H9 (cell line): ENCODE data around the gene TBC1D8. TPM values are rescaled to one million over a fixed set of nuclear protein-coding genes. Genes with fewer than 3 reads are reported as not detected.

Experiments
- DNase-seq: peaks from one replicate; pipeline ENCODE4 v3.0.0-alpha.2; 2017
- H2AFZ ChIP-seq: one replicate; pipeline ENCODE4 v1.6.1; 2013; ENCODE audit warnings: mild to moderate bottlenecking, low read length, control low read depth, moderate library complexity
- H2AK5ac ChIP-seq: 2 replicates; pipeline ENCODE4 v1.6.1; 2013; ENCODE audit warnings: low read length, control low read depth, mixed read lengths; ENCODE audit not compliant: insufficient read length
- H2BK120ac ChIP-seq: one replicate; pipeline ENCODE4 v1.6.1; 2013; ENCODE audit warnings: low read depth, mild to moderate bottlenecking, low read length, control low read depth, inconsistent platforms; ENCODE audit not compliant: poor library complexity, severe bottlenecking
- H2BK12ac ChIP-seq: 2 replicates; pipeline ENCODE4 v1.6.1; 2013; ENCODE audit warnings: low read length, control low read depth, mixed read lengths, low read depth; ENCODE audit not compliant: insufficient read length
- H2BK15ac ChIP-seq: 2 replicates; pipeline ENCODE4 v1.6.1; 2013; ENCODE audit warnings: low read depth, low read length, control low read depth
- H2BK20ac ChIP-seq: one replicate; pipeline ENCODE4 v1.6.1; 2013; ENCODE audit warnings: low read depth, mild to moderate bottlenecking, low read length, control low read depth, inconsistent platforms; ENCODE audit not compliant: poor library complexity, severe bottlenecking
- H2BK5ac ChIP-seq: 2 replicates; pipeline ENCODE4 v1.6.1; 2013; ENCODE audit warnings: low read length, control low read depth, mixed read lengths; ENCODE audit not compliant: insufficient read length
- H3K14ac ChIP-seq: 2 replicates; pipeline ENCODE4 v1.6.1; 2013; ENCODE audit warnings: low read length, control low read depth; ENCODE audit not compliant: insufficient read depth
- H3K18ac ChIP-seq: 2 replicates; pipeline ENCODE4 v1.6.1; 2013; ENCODE audit warnings: low read depth, mild to moderate bottlenecking, mixed read lengths, low read length, control low read depth; ENCODE audit not compliant: insufficient read length
- H3K23ac ChIP-seq: 2 replicates; pipeline ENCODE4 v1.6.1; 2013; ENCODE audit warnings: low read length, control low read depth, mixed read lengths, low read depth; ENCODE audit not compliant: insufficient read length
- H3K23me2 ChIP-seq: 2 replicates; pipeline ENCODE4 v1.6.1; 2013; ENCODE audit warnings: low read depth, mild to moderate bottlenecking, mixed read lengths, low read length, control low read depth; ENCODE audit not compliant: insufficient read length, poor library complexity, severe bottlenecking
- H3K27ac ChIP-seq: 2 replicates; pipeline ENCODE4 v1.5.1; 2013; ENCODE audit warnings: low read length, control low read depth, mixed read lengths, low read depth; ENCODE audit not compliant: insufficient read length
- H3K27me3 ChIP-seq: 2 replicates; pipeline ENCODE4 v1.6.1; 2013; ENCODE audit warnings: low read length, control low read depth, inconsistent platforms; ENCODE audit not compliant: insufficient read depth
- H3K4ac ChIP-seq: 2 replicates; pipeline ENCODE4 v1.6.1; 2013; ENCODE audit warnings: low read depth, mild to moderate bottlenecking, control low read depth, inconsistent platforms, low read length, moderate library complexity
- H3K4me1 ChIP-seq: 2 replicates; pipeline ENCODE4 v1.6.1; 2013; ENCODE audit warnings: low read length, control low read depth, inconsistent platforms; ENCODE audit not compliant: insufficient read depth
- H3K4me2 ChIP-seq: 2 replicates; pipeline ENCODE4 v1.6.1; 2013; ENCODE audit warnings: low read length, control low read depth, mixed read lengths; ENCODE audit not compliant: insufficient read length, insufficient read depth
- H3K56ac ChIP-seq: 2 replicates; pipeline ENCODE4 v1.6.1; 2013; ENCODE audit warnings: low read depth, mild to moderate bottlenecking, mixed read lengths, low read length, control low read depth; ENCODE audit not compliant: insufficient read length
- H3K79me1 ChIP-seq: 2 replicates; pipeline ENCODE4 v1.6.1; 2013; ENCODE audit warnings: low read depth, mild to moderate bottlenecking, moderate library complexity, low read length, control low read depth, inconsistent platforms; ENCODE audit not compliant: insufficient read depth, poor library complexity, severe bottlenecking
- H3K79me2 ChIP-seq: 2 replicates; pipeline ENCODE4 v1.6.1; 2013; ENCODE audit warnings: low read length, control low read depth, inconsistent platforms; ENCODE audit not compliant: insufficient read depth
- H3K9ac ChIP-seq: 2 replicates; pipeline ENCODE4 v1.6.1; 2013; ENCODE audit warnings: low read length, control low read depth, mixed read lengths; ENCODE audit not compliant: insufficient read length; ENCODE audit errors: extremely low read depth
- H3K9me3 ChIP-seq: one replicate; pipeline ENCODE4 v1.6.1; 2013; ENCODE audit warnings: low read depth, low read length, inconsistent platforms; ENCODE audit not compliant: control insufficient read depth
- H3T11ph ChIP-seq: one replicate; pipeline ENCODE4 v1.6.1; 2013; ENCODE audit warnings: mild to moderate bottlenecking, low read length, control low read depth, inconsistent platforms
- H4K20me1 ChIP-seq: one replicate; pipeline ENCODE4 v1.6.1; 2013; ENCODE audit not compliant: control insufficient read depth, insufficient read length, insufficient read depth
- H4K5ac ChIP-seq: 2 replicates; pipeline ENCODE4 v1.6.1; 2013; ENCODE audit warnings: low read depth, mild to moderate bottlenecking, mixed read lengths, low read length, control low read depth; ENCODE audit not compliant: insufficient read length
- H4K8ac ChIP-seq: replicated peaks from 2 replicates; pipeline ENCODE4 v1.6.1; 2013; ENCODE audit warnings: low read length, control low read depth, mixed read lengths, low read depth; ENCODE audit not compliant: insufficient read length
- H4K91ac ChIP-seq: 2 replicates; pipeline ENCODE4 v1.6.1; 2013; ENCODE audit warnings: low read depth, mild to moderate bottlenecking, moderate library complexity, mixed read lengths, low read length, control low read depth; ENCODE audit not compliant: insufficient read length
- H3K27ac Mint-ChIP-seq, 3 experiments: 2 replicates in 2 of 3; 3 replicates in 1 of 3; pipeline ENCODE4 v1.8.0; 2020 to 2021; ENCODE audit warnings: mixed read lengths in 3 of 3, mild to moderate bottlenecking in 1 of 3, moderate library complexity in 1 of 3
- H3K27me3 Mint-ChIP-seq: 2 replicates; pipeline ENCODE4 v1.8.0; 2021; ENCODE audit warnings: low read depth, mild to moderate bottlenecking, moderate library complexity, mixed read lengths
- H3K36me3 Mint-ChIP-seq, 3 experiments: 2 replicates in 2 of 3; 3 replicates in 1 of 3; pipeline ENCODE4 v1.8.0; 2020 to 2021; ENCODE audit warnings: low read depth in 3 of 3, mixed read lengths in 3 of 3; ENCODE audit not compliant: insufficient read depth in 1 of 3
- H3K4me1 Mint-ChIP-seq, 2 experiments: 2 replicates each; pipeline ENCODE4 v1.8.0; 2020; ENCODE audit warnings: mixed read lengths in 2 of 2
- H3K4me3 Mint-ChIP-seq, 2 experiments: 2 replicates in 1 of 2; 3 replicates in 1 of 2; pipeline ENCODE4 v1.8.0; 2020 to 2021; ENCODE audit warnings: mild to moderate bottlenecking in 2 of 2, mixed read lengths in 2 of 2, moderate library complexity in 1 of 2
- H3K9me3 Mint-ChIP-seq, 2 experiments: 2 replicates in 1 of 2; 3 replicates in 1 of 2; pipeline ENCODE4 v1.8.0; 2020; ENCODE audit warnings: mild to moderate bottlenecking in 2 of 2, mixed read lengths in 2 of 2, moderate library complexity in 1 of 2
- WGBS: extraction: QIAGEN DNeasy Blood & Tissue Kit; methylation state at CpG from one replicate; pipeline ENCODE4 v1.1.7; 2013; ENCODE audit warnings: missing lambda C conversion rate, low lambda C conversion rate, mixed read lengths; ENCODE audit not compliant: insufficient read length; ENCODE audit errors: extremely low coverage; 5-methylcytosine and 5-hydroxymethylcytosine counted together
- total RNA-seq: library from RNA; stranded (reverse); gene quantifications from 2 replicates; pipeline ENCODE4 v1.2.1, GENCODE V29; 2021
- TF ChIP-seq, protein P1 (sequence below): fragments of 200-600 bp; sonication (generic); conservative IDR thresholded peaks from 3 replicates; pipeline ENCODE4 v1.8.0; 2021; ENCODE audit warnings: antibody characterized with exemption, mild to moderate bottlenecking

Gene TBC1D8
- total RNA-seq, 1 experiment from 2014 or later = 16.6 TPM

DNA sequence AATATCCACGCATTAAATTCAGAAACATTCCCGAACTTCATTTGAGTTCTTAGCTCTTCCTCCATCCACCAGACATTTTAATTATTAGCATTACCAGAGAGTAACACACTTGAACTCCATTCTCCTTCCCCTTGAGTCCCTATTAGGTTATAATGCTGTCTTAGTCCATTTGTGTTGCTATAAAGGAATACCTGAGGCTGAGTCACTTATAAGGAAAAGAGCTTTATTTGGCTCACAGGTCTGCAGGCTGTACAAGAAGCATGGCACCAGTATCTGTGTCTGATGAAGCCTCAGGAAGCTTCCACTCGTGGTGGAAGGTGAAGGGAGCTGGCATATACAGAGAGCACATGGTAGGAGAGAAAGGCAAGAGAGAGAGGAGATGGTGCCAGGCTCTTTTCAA, 25.4 kb downstream of the TBC1D8 start:
- H2BK5ac ChIP-seq = no peak overlapping the region
- no peak overlapping the region for H3K4me3 Mint-ChIP-seq
- no peak overlapping the region for H3K56ac ChIP-seq
- no peak overlapping the region for H3K14ac ChIP-seq
- no peaks in the 10 kb centered on the region for H4K20me1 ChIP-seq
- peaks cover 8% of the 10 kb centered on the region; the same call in 1 of the 2 replicates for H3K4me1 ChIP-seq
- H3K27ac ChIP-seq = no peak overlapping the region
- no peak overlapping the region for H2BK15ac ChIP-seq
- H3K9ac ChIP-seq = no peak overlapping the region
- H3K9me3 Mint-ChIP-seq = no peaks in the 10 kb centered on the region; a peak in 1 of 5 replicates
- H3K18ac ChIP-seq = no peak overlapping the region
- no peak overlapping the region for H3K4ac ChIP-seq
- H3K36me3 Mint-ChIP-seq = peaks cover 0 to 5% (median 0%) of the 10 kb centered on the region in 3 experiments; a peak in 3 of 7 replicates
- H2BK120ac ChIP-seq = no peak overlapping the region
- H4K91ac ChIP-seq = no peak overlapping the region
- H3K27ac Mint-ChIP-seq = no peak overlapping the region
- H3K9me3 ChIP-seq = no peaks in the 10 kb centered on the region
- H4K8ac ChIP-seq = no peak overlapping the region
- no peak overlapping the region for H3T11ph ChIP-seq
- peaks cover 3% of the 10 kb centered on the region; the same call in 1 of the 2 replicates for H3K79me2 ChIP-seq
- H3K23ac ChIP-seq = no peak overlapping the region
- H2BK12ac ChIP-seq = no peak overlapping the region
- H3K4me1 Mint-ChIP-seq = peaks cover 24 to 36% of the 10 kb centered on the region in 2 experiments
- H2BK20ac ChIP-seq = no peak overlapping the region
- H3K27me3 ChIP-seq = no peaks in the 10 kb centered on the region
- no peak overlapping the region for H4K5ac ChIP-seq
- no peak overlapping the region for H2AFZ ChIP-seq
- H3K27me3 Mint-ChIP-seq = no peaks in the 10 kb centered on the region
- WGBS = no CpG with 5 or more reads among the region's 3 CpGs
- H3K79me1 ChIP-seq = peaks cover 3% of the 10 kb centered on the region
- H3K4me2 ChIP-seq = no peak overlapping the region
- TF ChIP-seq, protein P1, sequence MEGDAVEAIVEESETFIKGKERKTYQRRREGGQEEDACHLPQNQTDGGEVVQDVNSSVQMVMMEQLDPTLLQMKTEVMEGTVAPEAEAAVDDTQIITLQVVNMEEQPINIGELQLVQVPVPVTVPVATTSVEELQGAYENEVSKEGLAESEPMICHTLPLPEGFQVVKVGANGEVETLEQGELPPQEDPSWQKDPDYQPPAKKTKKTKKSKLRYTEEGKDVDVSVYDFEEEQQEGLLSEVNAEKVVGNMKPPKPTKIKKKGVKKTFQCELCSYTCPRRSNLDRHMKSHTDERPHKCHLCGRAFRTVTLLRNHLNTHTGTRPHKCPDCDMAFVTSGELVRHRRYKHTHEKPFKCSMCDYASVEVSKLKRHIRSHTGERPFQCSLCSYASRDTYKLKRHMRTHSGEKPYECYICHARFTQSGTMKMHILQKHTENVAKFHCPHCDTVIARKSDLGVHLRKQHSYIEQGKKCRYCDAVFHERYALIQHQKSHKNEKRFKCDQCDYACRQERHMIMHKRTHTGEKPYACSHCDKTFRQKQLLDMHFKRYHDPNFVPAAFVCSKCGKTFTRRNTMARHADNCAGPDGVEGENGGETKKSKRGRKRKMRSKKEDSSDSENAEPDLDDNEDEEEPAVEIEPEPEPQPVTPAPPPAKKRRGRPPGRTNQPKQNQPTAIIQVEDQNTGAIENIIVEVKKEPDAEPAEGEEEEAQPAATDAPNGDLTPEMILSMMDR = no peak
- no peaks in the 10 kb centered on the region for H3K23me2 ChIP-seq
- DNase-seq = no peak
- no peak overlapping the region for H2AK5ac ChIP-seq
